Endothelial cell of umbilical vein (primary cell): Measurements from ENCODE around the gene C9orf78. TPM values are rescaled to one million over a fixed set of nuclear protein-coding genes. Genes with fewer than 3 reads are reported as not detected.

Experiments
- BruUV-seq: library from RNA; stranded (reverse); fragments of 400-500 nt; replicated peaks from 2 replicates; lab custom pipeline; 2021; lab: Mats Ljungman, UMichigan
- CTCF ChIA-PET: fragments of 300-600, 350-600 bp; sonication (Branson Sonifier 250); formaldehyde crosslinking; loops from one replicate; lab custom pipeline; 2021; ENCODE audit warnings: antibody characterized with exemption, inconsistent platforms; lab: Charles Lee
- POLR2A ChIA-PET: fragments of 300-600, 350-600 bp; sonication (Branson Sonifier 250); formaldehyde crosslinking; loops from one replicate; lab custom pipeline; 2021; ENCODE audit warnings: antibody characterized with exemption, inconsistent platforms; lab: Charles Lee
- DNase-seq: peaks from one replicate; pipeline ENCODE4 v3.0.0-alpha.2; 2011; ENCODE audit warnings: low read depth, low spot score
- FAIRE-seq: peaks from 2 replicates; lab custom pipeline; 2011; peaks lifted over from hg19 to GRCh38; lab: Jason Lieb, UNC
- H2AFZ ChIP-seq: 2 replicates; pipeline ENCODE4 v1.6.0; 2012; ENCODE audit warnings: low read depth, low read length, control low read depth, inconsistent platforms
- H3K27ac ChIP-seq: 2 replicates; pipeline ENCODE4 v1.5.1; 2011; ENCODE audit warnings: low read depth, mild to moderate bottlenecking, control low read depth, low read length, moderate library complexity; ENCODE audit not compliant: insufficient read depth
- H3K27me3 ChIP-seq, 2 experiments: 2 replicates each; pipeline versions ENCODE4 v1.6.0 to v1.6.1; 2011; ENCODE audit warnings: low read length in 2 of 2, mixed read lengths in 1 of 2; ENCODE audit not compliant: control insufficient read depth in 2 of 2, insufficient read depth in 2 of 2
- H3K36me3 ChIP-seq, 2 experiments: 2 replicates in 1 of 2; 3 replicates in 1 of 2; pipeline ENCODE4 v1.5.1; 2011; ENCODE audit warnings: low read length in 2 of 2, mild to moderate bottlenecking in 1 of 2, moderate library complexity in 1 of 2; ENCODE audit not compliant: control insufficient read depth in 2 of 2, insufficient read depth in 2 of 2; ENCODE audit errors: extremely low read depth in 1 of 2
- H3K4me1 ChIP-seq: 3 replicates; pipeline ENCODE4 v1.5.1; 2011; ENCODE audit warnings: mild to moderate bottlenecking, low read length; ENCODE audit not compliant: control insufficient read depth, insufficient read depth; ENCODE audit errors: extremely low read depth
- H3K4me2 ChIP-seq: 2 replicates; pipeline ENCODE4 v1.6.1; 2011; ENCODE audit warnings: low read length, control low read depth, mixed read lengths; ENCODE audit not compliant: insufficient read depth
- H3K4me3 ChIP-seq, 3 experiments: fragments of 200-600 bp in 1 of 3; sonication (generic), shearing (Covaris generic) in 1 of 3; replicated peaks in 1 of 3; 2 replicates each; pipeline ENCODE4 v1.5.1; 2011 to 2016; ENCODE audit warnings: control low read depth in 3 of 3, low read length in 3 of 3, mild to moderate bottlenecking in 2 of 3, inconsistent platforms in 1 of 3, low read depth in 1 of 3, moderate library complexity in 1 of 3; ENCODE audit not compliant: insufficient read depth in 1 of 3
- H3K79me2 ChIP-seq: 2 replicates; pipeline ENCODE4 v1.6.0; 2012; ENCODE audit warnings: low read length, inconsistent platforms; ENCODE audit not compliant: control insufficient read depth, insufficient read depth
- H3K9ac ChIP-seq: replicated peaks from 2 replicates; pipeline ENCODE3; 2011; ENCODE audit warnings: low read length, control low read depth; ENCODE audit not compliant: insufficient read depth; ENCODE audit errors: extremely low read depth
- H3K9me1 ChIP-seq: replicated peaks from 3 replicates; pipeline ENCODE4 v1.6.0; 2011; ENCODE audit warnings: mild to moderate bottlenecking, low read length; ENCODE audit not compliant: control insufficient read depth, insufficient read depth; ENCODE audit errors: extremely low read depth
- H3K9me3 ChIP-seq: replicated peaks from 2 replicates; pipeline ENCODE4 v1.5.1; 2012; ENCODE audit warnings: low read length, inconsistent platforms; ENCODE audit not compliant: control insufficient read depth, insufficient read depth
- H4K20me1 ChIP-seq: replicated peaks from 2 replicates; pipeline ENCODE3; 2011; ENCODE audit warnings: mild to moderate bottlenecking, low read length; ENCODE audit not compliant: control insufficient read depth, insufficient read depth; ENCODE audit errors: extremely low read depth
- EZH2 ChIP-seq: IDR thresholded peaks from 2 replicates; pipeline ENCODE4 v1.6.1; 2012; ENCODE audit warnings: borderline replicate concordance, low read depth, mild to moderate bottlenecking, moderate library complexity, low read length, inconsistent platforms; ENCODE audit not compliant: severe bottlenecking
- FOS ChIP-seq: IDR thresholded peaks from 2 replicates; pipeline ENCODE4 v1.6.1; 2011; ENCODE audit warnings: mild to moderate bottlenecking, low read length, moderate library complexity, borderline replicate concordance; ENCODE audit not compliant: insufficient read depth
- GATA2 ChIP-seq: IDR thresholded peaks from 2 replicates; pipeline ENCODE4 v1.7.0; 2011; ENCODE audit warnings: low read depth, mild to moderate bottlenecking, moderate library complexity, mixed read lengths, low read length; ENCODE audit not compliant: insufficient read length, insufficient read depth
- JUN ChIP-seq: IDR thresholded peaks from 2 replicates; pipeline ENCODE4 v1.6.1; 2011; ENCODE audit warnings: borderline replicate concordance, low read depth; ENCODE audit not compliant: insufficient read length, insufficient read depth
- MAX ChIP-seq: IDR thresholded peaks from 2 replicates; pipeline ENCODE4 v1.6.1; 2011; ENCODE audit not compliant: insufficient read depth, insufficient read length
- MYC ChIP-seq: IDR thresholded peaks from one replicate; pipeline ENCODE4 v1.6.1; 2011; ENCODE audit warnings: mild to moderate bottlenecking, low read depth, low read length
- POLR2A ChIP-seq: IDR thresholded peaks from 2 replicates; pipeline ENCODE4 v1.6.1; 2012; ENCODE audit warnings: low read depth, mild to moderate bottlenecking, control low read depth, low read length
- POLR2AphosphoS5 ChIP-seq: IDR thresholded peaks from 2 replicates; pipeline ENCODE4 v1.6.1; 2012; ENCODE audit warnings: low read depth, mild to moderate bottlenecking, control low read depth, low read length, moderate library complexity; ENCODE audit not compliant: insufficient read depth
- dilution Hi-C: fragments of 300-500 bp; cut with MboI; formaldehyde crosslinking; loops from one replicate; pipeline ENCODE4 v1.15.0; 2019; ENCODE audit warnings: low sequenced_read_pairs; ENCODE audit not compliant: extremely low pct_ligation_motif_present
- intact Hi-C: fragments of 100-400 bp; cut with micrococcal nuclease; formaldehyde crosslinking; loops from one replicate; pipeline ENCODE4 v1.10.0; 2022
- polyA plus RNA-seq, 4 experiments: library from polyadenylated mRNA; depleted of rRNA in 3 of 4; stranded (reverse) in 3 of 4; unstranded in 1 of 4; fragments of >200 nt; gene quantifications; 2 replicates each; pipeline versions ENCODE4 v1.2.1 to v1.2.3, GENCODE V29; 2011 to 2012; ENCODE audit warnings: missing spikeins in 1 of 4
- total RNA-seq: library from RNA; stranded (reverse); gene quantifications from 2 replicates; pipeline ENCODE4 v1.2.3, GENCODE V29; 2021
- TF ChIP-seq, protein P1 (sequence below), 2 donors: IDR thresholded peaks; 1 replicate in 1 of 2; 2 replicates in 1 of 2; pipeline ENCODE4 v1.5.1; 2011; ENCODE audit warnings: low read length in 2 of 2, mild to moderate bottlenecking in 2 of 2, moderate library complexity in 2 of 2, control low read depth in 1 of 2, inconsistent platforms in 1 of 2, low read depth in 1 of 2; ENCODE audit not compliant: insufficient read depth in 1 of 2; ENCODE audit errors: extremely low read depth in 1 of 2

Gene C9orf78
- total and polyA plus RNA-seq, 2 donors (not counting 3 experiments of a cell fraction or from before 2014, with no cell fraction given) = 17.9 to 34.6 TPM

- H4K20me1 ChIP-seq = no peaks in the 10 kb centered on the region
- TF ChIP-seq JUN = no peak
- H3K9me3 ChIP-seq = no peaks in the 10 kb centered on the region
- no peak overlapping the region for H3K4me3 ChIP-seq
- CTCF ChIA-PET = no interaction called here
- H3K27ac ChIP-seq = no peak overlapping the region
- no peaks in the 10 kb centered on the region for H3K4me1 ChIP-seq
- DNase-seq (no peak), FAIRE-seq (no peak)
- H3K36me3 ChIP-seq = peaks cover 0 to 6% of the 10 kb centered on the region in 2 experiments
- no peaks in the 10 kb centered on the region for H3K79me2 ChIP-seq
- intact Hi-C loops = no loop called here
- no TSS peak for BruUV-seq
- no peak overlapping the region for H3K9ac ChIP-seq
- no peak overlapping the region for H2AFZ ChIP-seq
- H3K4me2 ChIP-seq = no peak overlapping the region
- no peaks in the 10 kb centered on the region for H3K27me3 ChIP-seq
- POLR2A ChIA-PET = no interaction called here
- dilution Hi-C loops = no loop called here
- no peaks in the 10 kb centered on the region for H3K9me1 ChIP-seq
Observed at GRCh38 chr9:129867136-129868022, 32.3 kb upstream of the C9orf78 start.

DNA sequence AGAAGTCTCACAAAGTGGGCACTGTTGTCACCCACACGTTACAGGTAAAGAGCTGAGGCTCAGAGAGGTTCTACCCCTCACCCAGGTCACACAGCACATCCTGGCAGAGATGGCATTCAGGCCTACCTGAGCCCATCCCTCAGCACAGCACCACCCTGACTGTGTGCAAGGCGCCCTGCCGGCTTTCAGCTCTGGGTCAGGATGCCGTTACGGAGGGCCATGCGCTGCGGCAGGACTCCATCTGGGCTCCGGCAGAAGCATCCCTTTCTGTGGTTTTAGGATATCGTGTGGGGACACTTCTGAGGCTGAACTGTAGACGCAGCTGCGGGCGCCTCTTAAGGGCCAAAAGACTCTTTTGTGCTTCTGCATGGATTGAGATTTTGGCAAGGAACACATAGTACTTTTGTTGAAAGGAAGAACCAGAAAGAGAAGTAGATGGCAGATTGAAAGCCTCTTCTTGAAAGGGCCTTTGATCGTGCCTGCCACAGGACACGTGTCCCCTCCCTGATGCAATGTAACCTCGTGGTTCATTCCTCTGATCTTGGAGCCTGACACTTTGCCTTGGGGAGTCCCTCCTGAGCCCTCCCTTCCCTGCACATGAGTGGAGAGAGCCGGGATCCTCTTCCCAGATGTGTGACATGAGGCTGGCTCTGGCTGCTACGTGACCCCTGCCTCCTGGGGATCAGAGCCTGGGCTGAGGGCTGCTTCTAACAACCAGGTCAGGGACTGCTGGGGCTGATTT is 31.5 kb upstream of the C9orf78 start:
- CTCF ChIA-PET = interaction anchor here (0.6 to 1.3 kb wide), 2 partner anchors 9 to 243 kb away, joined by 3 read pairs; no protein-coding TSS in a partner anchor
- Histone ChIP-seq H3K9me1 (no peaks in the 10 kb centered on the region), H3K27me3 (no peaks in the 10 kb centered on the region), H4K20me1 (no peaks in the 10 kb centered on the region), H3K4me2 (no peak overlapping the region), H3K4me3 (no peak overlapping the region), H2AFZ (no peak overlapping the region), H3K27ac (no peak overlapping the region), H3K79me2 (no peaks in the 10 kb centered on the region), H3K9ac (no peak overlapping the region), H3K4me1 (no peaks in the 10 kb centered on the region), H3K9me3 (no peaks in the 10 kb centered on the region), H3K36me3 (peaks cover 3 to 8% of the 10 kb centered on the region in 2 experiments)
- no TSS peak for BruUV-seq
- TF ChIP-seq, protein P1, sequence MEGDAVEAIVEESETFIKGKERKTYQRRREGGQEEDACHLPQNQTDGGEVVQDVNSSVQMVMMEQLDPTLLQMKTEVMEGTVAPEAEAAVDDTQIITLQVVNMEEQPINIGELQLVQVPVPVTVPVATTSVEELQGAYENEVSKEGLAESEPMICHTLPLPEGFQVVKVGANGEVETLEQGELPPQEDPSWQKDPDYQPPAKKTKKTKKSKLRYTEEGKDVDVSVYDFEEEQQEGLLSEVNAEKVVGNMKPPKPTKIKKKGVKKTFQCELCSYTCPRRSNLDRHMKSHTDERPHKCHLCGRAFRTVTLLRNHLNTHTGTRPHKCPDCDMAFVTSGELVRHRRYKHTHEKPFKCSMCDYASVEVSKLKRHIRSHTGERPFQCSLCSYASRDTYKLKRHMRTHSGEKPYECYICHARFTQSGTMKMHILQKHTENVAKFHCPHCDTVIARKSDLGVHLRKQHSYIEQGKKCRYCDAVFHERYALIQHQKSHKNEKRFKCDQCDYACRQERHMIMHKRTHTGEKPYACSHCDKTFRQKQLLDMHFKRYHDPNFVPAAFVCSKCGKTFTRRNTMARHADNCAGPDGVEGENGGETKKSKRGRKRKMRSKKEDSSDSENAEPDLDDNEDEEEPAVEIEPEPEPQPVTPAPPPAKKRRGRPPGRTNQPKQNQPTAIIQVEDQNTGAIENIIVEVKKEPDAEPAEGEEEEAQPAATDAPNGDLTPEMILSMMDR (IDR thresholded peaks at IDR 0.05; ENCODE audit: extremely low read depth in 1 of 2, insufficient read depth in 1 of 2, low read depth in 1 of 2, low read length in 2 of 2) = no peak
- TF ChIP-seq EZH2 = no peak
- no peak for TF ChIP-seq MYC
- TF ChIP-seq FOS = no peak
- no peak for TF ChIP-seq POLR2AphosphoS5
- TF ChIP-seq GATA2 = no peak
- TF ChIP-seq POLR2A = no peak
- no peak for TF ChIP-seq MAX
- no peak for TF ChIP-seq JUN
- FAIRE-seq (no peak), DNase-seq (no peak)
- intact Hi-C loops = no loop called here
- POLR2A ChIA-PET = no interaction called here
- dilution Hi-C loops = no loop called here
